Gastroesophageal sphincter (tissue), 3 donors: ENCODE measurements around the gene FAM111B.

Source experiments
- CTCF ChIP-seq, 4 experiments: fragments of 200-600 bp in 2 of 4; fragments of 450-650 bp in 2 of 4; sonication (generic) in 1 of 4; IDR thresholded peaks; one replicate each; pipeline ENCODE4 v1.5.1; 2017 to 2019; ENCODE audit warnings: antibody characterized with exemption in 4 of 4, mild to moderate bottlenecking in 2 of 4, moderate library complexity in 2 of 4
- EP300 ChIP-seq: sonication (generic); formaldehyde crosslinking; IDR thresholded peaks from one replicate; pipeline ENCODE4 v1.6.1; 2017; ENCODE audit warnings: antibody characterized with exemption, mild to moderate bottlenecking
- POLR2A ChIP-seq, 2 donors: fragments of 450-650 bp; IDR thresholded peaks; one replicate each; pipeline ENCODE4 v1.6.1; 2017; ENCODE audit warnings: antibody characterized with exemption in 2 of 2, mild to moderate bottlenecking in 2 of 2, moderate library complexity in 1 of 2
- POLR2AphosphoS5 ChIP-seq: sonication (generic); formaldehyde crosslinking; IDR thresholded peaks from one replicate; pipeline ENCODE4 v1.6.1; 2017; ENCODE audit warnings: antibody characterized with exemption

- TF ChIP-seq CTCF (IDR thresholded peaks at IDR 0.05) (no peak), POLR2AphosphoS5 (no peak), EP300 (no peak), POLR2A (IDR thresholded peaks at IDR 0.05) (no peak)
Observed at GRCh38 chr11:59164028-59164427, 57.0 kb downstream of the FAM111B start.
